ENCODE results near the gene TGFBR3.

Gene TGFBR3

DNA sequence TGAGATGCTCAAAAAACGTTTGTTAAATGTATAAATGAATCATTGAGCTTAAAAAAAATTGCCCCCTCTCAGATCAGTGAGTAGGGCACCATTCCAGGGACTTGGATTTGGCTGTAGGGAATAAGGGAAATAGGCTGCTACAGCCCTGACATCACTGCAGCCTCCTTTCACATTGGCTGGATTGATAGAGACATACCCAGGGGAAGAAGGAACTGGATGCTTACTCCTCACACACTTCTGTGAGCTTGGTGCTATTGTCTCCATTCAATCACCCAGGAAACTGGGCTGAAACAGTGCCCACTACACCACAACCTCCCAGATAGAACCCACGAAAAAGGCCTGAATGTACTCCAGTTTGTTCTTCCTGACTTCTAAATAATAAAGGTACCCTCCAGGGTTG lies 87.2 kb downstream of the TGFBR3 start:
- DNase-seq, result no peak

DNA sequence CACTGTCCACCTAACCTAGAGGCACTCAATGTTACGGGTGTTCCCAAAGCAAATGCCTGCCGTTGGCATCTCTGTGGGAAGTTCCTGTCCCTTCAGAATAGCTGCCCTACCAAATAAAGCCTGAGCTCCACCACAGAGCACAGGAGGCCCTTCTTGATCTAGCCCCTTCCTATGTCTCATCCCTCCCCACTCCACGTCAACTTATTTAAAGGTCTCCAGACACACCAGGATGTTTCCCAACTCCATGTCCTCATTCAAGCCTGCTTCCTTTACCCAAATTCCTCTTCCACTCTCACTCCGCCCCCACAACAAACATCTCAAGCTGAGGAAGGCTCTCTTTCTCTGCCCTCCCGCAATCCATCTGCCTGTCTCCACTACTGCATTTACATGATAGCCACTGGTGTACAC lies 87.7 kb downstream of the TGFBR3 start:
- no peak for DNase-seq

DNA sequence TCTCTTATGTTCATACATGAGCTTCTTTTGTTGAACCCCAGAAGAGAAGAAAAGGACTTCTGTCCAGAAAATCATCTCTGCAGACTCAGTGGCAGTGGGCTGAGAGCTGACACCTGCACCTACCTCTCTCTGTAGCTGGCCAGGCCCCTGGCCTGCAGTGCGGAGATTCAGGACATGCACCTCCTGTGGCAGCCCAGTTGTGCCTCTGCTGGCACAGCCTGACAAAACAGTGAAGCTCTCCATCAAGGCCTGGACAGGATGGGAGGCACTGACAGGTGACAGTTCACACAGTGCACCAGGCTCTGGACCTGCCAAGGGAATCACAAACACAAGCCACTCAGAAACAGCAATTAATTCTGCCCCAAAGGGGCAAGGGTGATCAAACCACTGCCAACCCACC lies 88.8 kb downstream of the TGFBR3 start:
- no peak for DNase-seq

DNA sequence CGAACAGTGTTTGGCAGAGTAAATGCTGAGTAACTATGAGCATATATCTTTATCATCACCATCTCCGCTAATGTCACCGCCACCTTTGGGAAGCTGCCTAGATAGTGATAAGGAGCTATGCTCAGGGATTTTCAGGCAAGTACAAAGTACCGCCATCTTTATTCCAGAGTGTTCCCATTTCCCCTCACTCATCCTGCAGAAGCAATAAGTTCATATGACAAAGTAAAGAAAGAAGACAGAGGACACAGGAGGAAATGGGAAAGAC lies 89.6 kb downstream of the TGFBR3 start:
- DNase-seq, result no peak

DNA sequence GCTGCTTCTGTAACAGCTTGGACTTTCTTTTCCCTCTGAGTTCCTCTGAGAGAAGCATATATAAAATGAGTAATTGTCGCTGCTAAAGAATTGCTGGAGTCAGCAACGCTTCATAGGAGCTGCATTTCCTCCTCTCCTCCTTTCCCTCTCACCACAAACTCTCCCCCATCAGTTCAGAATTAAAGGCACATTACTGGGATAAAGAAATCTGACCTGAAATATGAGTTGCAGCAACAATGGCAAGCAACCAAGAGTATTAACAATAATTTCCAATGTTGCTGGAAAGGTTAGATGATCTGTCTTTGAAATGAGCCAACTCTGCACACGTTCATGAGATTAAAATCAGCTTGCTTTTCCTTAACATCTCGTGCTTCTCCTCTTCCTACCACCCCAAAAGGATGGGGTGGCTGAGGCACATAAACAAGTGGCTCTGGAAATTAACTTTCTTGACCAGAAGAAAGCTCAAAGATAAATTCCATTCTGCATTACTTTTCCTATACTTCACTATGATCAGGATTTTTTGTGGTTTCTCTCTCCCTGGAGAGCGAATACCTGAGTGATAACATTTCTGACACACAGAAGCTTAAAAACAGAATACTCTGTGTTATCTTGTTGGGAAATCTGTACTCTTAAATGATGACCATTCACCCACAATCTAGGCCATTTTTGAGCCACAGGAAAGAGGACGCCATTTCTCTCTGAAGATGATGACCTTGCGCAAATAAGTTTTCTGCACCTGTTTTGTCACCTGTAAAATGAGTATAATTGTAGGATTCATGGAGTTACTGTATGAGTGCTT lies 90.2 kb downstream of the TGFBR3 start:
- DNase-seq, result no peak

DNA sequence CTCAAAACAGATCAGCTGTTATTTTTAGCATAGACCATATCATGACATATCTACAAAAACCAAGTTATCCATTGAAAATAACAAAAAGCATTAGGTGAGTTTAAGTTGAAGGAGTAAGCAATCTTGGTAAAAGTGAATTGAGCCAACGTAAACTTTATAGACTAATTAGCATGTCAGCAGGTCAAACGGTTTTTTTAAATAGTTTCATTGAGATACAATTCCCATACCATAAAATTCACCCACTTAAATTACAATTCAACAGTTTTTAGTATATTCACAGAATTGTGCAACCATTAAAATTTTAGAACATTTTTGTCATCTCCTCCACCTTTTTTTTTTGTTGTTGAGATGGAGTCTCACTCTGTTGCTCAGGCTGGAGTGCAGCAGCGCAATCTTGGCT lies 92.1 kb downstream of the TGFBR3 start:
- no peak for DNase-seq

DNA sequence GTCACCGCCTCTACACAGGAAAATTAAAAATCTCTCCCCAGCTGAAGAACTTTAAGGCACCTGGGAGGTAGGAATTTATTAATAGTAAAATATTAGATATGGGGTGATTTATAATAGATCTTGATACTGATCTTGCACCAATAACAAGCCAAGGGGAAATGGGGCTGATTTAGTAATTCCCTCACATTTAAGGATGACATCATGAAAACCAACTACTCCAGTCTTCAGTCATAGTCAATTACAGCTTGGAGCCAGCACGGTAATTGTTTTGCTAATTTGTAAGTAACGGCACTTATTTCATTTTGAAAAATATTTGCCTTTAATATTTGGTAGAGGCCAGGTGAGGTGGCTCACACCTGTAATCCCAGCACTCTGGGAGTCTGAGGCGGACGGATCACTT lies 92.8 kb downstream of the TGFBR3 start:
- no peak for DNase-seq

DNA sequence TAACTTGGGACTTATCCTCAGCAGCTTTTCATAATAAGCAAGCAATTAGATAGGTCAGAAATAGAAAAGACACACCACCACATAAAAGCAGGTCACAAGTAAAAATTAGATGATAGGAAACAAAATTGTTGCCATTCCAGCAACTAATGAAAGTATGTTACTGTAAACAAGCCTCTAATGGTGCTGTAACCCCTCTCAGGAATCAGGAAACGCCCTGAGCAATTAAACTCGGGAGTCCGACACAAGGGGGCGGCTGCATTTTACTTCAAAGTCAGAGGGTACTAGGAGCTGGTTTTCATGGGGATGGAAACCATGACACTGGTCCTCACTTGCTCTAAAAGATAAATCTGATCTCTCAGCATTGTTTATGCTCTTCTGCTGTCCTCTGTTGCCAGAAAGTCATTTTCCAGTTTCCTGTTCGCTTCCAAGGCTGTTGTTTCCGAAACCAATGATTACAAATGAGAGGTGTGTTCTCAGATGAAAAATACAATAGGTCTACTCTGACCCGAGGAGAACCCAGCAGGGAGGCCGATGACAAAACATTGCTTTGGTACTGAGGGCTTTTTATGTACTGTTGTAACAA lies 93.4 kb downstream of the TGFBR3 start:
- no peak for DNase-seq

DNA sequence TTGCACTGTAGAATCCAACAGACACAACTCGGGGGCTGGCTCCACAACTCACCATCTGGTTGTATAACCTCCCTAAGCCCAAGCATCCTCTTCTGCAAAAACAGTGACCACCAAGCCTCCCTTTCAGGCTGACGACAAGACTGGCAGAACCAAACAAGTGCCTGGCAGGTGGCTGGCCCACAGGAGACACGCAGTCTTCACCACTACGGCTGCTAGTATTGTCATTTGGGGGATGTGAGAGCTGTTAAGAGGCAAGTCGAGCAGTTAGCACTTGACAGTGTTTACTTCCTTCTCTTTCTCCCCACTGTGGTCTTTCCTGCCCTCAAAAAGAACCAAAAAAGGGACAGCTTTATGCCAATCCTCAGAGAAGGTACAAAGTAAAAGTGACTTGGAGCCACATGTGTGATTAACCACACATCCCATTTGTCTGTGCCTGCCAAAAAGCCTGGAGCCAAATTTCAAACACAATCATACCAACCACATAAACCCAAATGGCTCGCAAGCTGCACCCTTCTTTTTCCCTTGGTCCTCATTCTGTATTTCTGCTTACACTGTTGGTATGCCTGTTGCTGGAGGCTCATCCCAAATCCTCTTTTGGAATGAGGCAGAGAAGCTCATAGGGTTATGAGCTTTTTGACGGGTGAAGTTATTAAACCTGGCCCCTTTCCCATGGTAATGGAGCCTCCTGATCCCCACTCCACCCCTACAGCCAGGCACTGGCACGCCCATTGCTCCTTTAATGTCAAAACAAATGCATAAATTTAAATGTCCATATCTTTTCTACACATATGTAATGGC lies 94.1 kb downstream of the TGFBR3 start:
- DNase-seq, result no peak

DNA sequence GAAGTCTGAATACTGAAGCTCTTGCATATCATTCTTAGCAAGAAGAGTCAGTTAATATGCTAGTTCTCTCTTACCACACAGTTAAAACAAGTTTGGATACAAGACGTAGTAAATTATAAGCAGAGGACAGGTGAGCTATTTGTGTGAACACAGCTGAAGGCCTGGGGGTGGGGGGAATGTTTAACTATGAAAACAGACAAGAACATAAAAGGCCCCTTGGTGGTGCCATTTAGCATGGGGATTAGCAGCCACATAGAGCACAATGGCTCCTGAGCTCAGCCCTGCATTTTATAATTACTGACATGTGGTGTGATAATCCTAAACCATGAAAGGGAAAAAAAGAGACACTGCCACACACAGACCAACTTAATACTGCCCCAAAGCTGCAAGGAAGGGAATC lies 94.8 kb downstream of the TGFBR3 start:
- DNase-seq, result no peak

DNA sequence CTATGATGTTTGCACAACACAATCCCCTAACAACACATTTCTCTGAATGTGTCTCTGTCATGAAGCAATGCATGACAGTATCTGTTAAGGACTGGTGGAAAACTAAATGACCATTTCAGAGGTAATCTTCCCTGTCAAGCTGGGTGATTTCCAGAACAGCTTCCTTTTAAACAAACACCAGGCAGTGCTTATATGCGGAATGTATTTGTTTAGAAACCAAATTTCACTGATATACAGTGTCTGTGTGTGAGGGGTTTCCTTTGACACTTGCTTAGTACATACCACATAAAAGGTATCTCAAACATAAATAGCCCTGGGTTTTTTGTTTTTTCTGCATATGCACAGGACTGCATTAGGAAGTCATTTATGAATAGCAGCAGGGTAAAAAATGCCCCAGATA lies 95.6 kb downstream of the TGFBR3 start:
- no peak for DNase-seq

DNA sequence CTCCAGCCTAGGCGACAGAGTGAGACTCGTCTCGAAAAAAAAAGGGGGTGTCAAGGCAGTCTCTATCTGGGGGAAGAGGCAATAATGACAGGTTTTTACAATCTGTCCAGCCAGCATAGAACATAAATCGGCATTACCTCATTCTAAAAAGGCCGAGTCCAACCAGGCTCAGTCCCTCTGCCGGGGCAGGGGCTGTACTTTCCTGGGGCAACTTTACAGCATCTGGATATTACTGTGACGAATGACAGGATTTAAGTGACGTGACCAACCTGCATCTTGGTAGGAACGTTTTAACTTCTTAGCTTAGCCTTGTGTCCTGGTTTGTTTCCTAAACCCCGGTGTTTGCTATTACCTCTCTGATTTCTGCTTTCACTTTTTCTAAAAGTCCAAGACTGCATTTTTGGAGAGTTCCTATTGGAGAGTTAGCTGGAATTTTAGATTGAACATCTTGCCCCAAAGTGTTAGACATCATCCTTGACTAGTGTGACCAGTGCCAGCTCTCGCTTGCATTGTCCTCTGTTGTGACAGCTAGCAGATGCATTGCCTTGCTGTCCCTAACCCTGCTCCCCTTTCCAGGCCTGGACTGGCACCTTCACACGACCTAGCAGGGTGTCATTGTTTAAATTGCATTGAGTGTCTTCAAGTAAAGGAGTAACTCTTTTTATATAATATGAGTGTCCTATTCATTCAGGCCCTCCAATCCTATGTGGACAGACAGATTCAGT lies 96.5 kb downstream of the TGFBR3 start:
- no peak for DNase-seq

DNA sequence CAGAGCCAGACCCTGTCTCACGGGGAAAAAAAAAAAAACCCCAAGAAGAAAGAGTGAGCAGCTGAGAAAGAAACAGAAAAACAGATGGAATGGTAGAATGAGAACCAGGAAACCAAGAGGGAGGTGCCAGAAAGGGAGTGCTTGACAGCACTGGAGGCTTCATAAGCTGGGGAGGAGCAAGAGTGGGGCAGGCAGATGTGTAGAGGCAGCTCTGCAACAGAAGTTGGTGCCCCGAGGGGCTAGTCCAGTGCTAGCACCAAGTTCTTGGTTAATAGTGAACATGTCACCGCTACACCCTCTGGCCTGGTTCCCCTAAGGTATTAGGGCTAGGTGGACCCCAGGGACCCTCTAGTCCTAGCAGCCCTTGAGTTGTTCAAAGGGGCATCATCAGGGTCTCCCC lies 98.0 kb downstream of the TGFBR3 start:
- no peak for DNase-seq

DNA sequence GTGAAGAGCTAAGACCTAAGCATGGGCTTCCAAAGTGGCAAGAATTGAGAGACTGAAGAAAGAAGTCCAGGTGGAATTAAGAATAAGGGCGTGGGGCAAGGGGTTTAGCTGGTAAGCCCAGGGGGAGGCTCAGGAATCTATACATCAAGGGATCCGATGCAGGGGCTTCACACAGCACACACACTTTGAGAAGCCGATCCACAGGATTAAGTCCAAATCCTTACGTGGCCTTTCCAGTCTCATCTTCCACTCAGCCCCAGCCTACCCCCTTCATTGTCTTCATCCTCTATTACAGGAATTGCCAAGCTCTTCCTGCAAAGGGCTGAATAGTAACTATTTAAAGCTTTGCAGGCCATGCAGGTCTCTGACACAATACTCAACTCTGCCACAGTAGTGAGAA lies 101.3 kb downstream of the TGFBR3 start:
- DNase-seq, result no peak

DNA sequence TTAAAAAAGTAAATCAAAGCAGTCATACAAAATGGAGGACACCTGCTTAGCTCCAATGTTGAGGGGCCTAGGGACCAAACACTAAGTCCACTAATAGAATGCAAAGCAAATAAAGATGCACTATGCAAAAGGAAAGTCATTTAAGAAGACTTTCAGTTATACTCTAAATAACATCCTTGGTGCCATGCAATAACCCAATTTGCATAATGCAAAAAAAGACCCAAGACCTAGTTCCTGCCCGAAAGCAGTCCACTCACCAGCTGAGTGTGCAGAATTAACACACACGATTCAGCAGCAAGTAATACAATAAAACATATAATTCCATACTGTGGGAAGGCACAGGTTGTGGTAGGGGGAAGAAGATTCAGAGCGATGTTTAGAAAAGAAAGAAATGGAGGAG lies 101.8 kb downstream of the TGFBR3 start:
- no peak for DNase-seq

DNA sequence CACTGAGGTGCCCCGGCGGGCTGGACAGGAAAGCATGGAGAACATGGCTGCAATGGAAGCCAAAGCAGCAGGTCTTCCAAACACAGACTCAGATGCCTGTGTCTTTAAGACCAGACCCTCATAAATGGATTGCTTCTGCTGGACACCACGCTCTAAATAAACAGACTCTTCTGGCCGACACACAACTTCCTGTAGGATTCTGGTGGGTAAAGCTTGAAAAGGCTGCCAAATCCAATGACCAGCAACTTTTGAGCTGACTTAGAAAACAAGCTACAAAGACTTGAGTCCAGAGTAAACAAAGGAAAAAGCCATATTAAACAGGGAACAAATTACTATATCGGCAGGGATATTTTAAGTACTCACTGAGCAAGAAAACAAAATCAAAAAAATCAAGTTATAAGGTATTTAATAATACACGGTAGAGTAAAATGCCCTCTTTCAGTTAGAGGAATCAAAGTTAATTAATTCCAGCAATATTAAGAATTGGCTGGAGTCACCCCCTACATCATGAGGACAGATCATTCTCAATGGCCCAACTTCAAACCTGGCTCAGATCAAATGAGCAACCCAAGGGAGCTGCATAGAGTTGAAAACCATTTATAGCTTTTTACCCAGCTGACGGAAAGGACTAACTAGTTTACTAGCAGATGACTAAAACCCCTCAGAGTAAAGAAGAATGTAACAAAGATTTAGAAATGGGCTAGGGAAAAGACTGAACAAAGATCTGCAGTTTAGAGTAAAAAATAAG lies 102.4 kb downstream of the TGFBR3 start:
- DNase-seq, result no peak

DNA sequence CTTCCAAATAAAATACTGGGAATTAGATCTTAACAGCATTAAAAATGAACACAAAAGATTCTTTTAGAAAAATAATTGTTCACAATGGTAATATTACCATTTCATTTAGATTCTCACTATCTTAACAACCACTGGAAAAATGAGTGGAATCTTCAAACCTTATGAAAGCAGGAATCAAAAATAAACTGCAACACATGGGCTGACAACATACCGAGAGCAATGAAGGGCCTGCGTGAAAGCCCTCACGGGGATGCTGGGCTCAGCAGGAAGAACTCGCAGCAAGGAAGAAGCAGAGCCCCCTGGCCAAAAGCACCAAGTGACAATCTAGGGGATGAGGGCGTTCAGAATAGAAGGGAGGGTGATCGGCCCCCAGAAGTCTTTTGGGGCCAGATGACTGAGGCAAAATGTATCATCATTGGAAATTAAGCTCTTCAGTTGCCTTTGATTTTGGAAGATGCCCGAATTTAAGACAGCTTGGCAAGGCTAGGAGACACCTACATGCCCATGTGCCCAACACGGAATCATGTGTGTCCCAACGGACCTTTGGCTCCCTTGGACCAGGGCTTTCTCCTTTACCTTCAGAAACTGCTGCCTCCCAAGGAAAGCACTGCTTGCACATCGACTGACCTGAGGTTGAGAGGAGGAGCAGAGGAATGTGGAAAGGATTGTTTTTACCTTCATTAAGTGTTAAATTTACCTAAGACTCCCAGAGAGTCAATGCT lies 103.9 kb downstream of the TGFBR3 start:
- DNase-seq, result no peak

DNA sequence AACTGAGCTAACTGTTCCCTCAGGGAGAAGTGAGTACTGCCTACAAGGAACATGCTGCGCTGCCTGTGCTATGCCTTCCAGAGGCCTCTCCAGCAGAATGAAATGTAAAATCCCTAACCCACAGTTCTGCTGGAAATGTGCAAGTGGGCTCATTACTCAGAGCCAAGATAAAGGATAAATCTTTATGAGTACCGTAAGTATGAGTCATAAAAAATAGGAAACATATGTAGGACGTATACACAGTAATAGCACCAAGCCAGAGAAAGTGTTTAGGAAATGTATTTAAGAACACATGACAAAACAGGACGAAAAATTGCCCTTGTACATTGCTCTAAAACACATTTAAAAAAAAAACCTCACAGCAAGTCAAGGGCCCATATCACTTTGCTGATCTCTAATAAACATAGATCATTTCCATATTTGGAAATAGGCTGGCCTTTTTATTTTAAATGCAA lies 104.6 kb downstream of the TGFBR3 start:
- no peak for DNase-seq

DNA sequence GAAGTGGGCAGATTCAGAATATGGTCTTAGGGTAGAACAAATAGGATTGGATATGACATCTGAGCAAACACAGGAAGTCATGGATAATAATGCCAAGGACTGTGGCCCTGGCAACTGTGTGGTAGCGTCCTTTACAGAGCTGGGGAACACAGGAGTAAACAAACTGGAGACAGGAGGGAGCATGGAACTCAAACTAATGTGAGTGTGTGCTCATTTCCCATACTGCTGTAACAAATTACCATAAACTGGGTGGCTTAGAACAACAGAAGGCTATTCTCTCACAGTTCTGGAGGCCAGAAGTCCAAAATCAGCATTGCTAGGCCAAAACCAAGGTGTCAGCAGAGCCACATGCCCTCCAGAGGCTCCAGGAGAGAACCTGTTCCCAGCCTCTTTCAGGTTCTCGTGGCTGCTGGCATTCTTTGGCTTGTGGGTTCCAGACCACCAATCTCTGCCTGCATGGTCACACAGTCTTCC lies 106.4 kb downstream of the TGFBR3 start:
- DNase-seq, result no peak

DNA sequence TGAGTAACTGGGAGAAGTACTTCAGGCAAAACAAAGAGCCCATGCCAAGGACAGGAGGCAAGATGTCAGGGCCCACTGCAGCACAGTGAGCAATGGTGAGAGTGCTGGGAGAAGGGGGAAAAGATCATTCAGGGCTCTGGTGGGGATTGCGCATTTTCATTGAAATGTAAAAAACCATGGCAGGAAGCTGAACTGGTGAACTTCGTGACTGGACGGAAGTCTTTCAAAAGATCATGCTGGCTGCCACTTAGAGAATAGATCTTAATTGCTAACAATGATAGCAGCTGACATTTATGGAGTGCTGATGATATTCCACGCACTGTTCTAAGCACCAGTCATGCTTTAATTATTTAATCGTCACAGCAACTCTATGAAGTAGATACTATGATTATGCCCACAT lies 107.0 kb downstream of the TGFBR3 start:
- no peak for DNase-seq

DNA sequence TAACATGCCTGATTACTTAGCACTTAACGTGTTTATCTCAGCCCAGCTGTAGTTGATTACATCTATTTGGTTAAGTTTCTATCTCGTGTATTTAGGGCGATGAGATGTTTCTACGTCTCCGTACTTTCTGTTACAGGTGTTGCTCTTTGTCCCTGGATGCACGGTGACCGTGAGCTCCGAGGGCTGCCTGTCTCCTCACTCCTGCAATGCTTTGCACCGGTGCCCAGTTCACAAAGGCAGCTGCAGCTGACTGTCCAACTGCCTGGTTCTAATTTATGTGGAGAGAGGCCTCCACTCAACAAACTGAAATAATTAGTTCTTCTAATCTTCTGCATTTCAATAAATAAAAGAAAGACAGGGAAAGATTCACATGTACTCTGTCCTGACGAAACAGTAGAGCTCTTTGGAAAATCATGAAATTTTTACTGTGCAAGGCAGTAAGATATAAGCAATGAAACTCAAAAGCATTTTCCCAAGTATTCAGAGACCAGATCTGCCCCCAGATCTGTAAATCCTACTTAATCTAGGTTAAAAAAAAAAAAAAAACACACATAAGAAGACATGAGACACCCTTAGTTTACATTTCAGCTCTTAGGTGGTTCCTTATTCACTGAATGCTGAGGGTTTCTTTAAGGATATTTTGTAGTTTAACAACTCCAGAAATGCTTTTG lies 108.2 kb downstream of the TGFBR3 start:
- no peak for DNase-seq

Data from activated gamma-delta T cell (primary cell).